H9 (cell line): ENCODE data around the gene HS2ST1. TPM values are rescaled to one million over a fixed set of nuclear protein-coding genes. Genes with fewer than 3 reads are reported as not detected.

Source experiments
- DNase-seq: peaks from one replicate; pipeline ENCODE4 v3.0.0-alpha.2; 2017
- H2AFZ ChIP-seq: one replicate; pipeline ENCODE4 v1.6.1; 2013; ENCODE audit warnings: mild to moderate bottlenecking, low read length, control low read depth, moderate library complexity
- H2AK5ac ChIP-seq: 2 replicates; pipeline ENCODE4 v1.6.1; 2013; ENCODE audit warnings: low read length, control low read depth, mixed read lengths; ENCODE audit not compliant: insufficient read length
- H2BK120ac ChIP-seq: one replicate; pipeline ENCODE4 v1.6.1; 2013; ENCODE audit warnings: low read depth, mild to moderate bottlenecking, low read length, control low read depth, inconsistent platforms; ENCODE audit not compliant: poor library complexity, severe bottlenecking
- H2BK12ac ChIP-seq: 2 replicates; pipeline ENCODE4 v1.6.1; 2013; ENCODE audit warnings: low read length, control low read depth, mixed read lengths, low read depth; ENCODE audit not compliant: insufficient read length
- H2BK15ac ChIP-seq: 2 replicates; pipeline ENCODE4 v1.6.1; 2013; ENCODE audit warnings: low read depth, low read length, control low read depth
- H2BK20ac ChIP-seq: one replicate; pipeline ENCODE4 v1.6.1; 2013; ENCODE audit warnings: low read depth, mild to moderate bottlenecking, low read length, control low read depth, inconsistent platforms; ENCODE audit not compliant: poor library complexity, severe bottlenecking
- H2BK5ac ChIP-seq: 2 replicates; pipeline ENCODE4 v1.6.1; 2013; ENCODE audit warnings: low read length, control low read depth, mixed read lengths; ENCODE audit not compliant: insufficient read length
- H3K14ac ChIP-seq: 2 replicates; pipeline ENCODE4 v1.6.1; 2013; ENCODE audit warnings: low read length, control low read depth; ENCODE audit not compliant: insufficient read depth
- H3K18ac ChIP-seq: 2 replicates; pipeline ENCODE4 v1.6.1; 2013; ENCODE audit warnings: low read depth, mild to moderate bottlenecking, mixed read lengths, low read length, control low read depth; ENCODE audit not compliant: insufficient read length
- H3K23ac ChIP-seq: 2 replicates; pipeline ENCODE4 v1.6.1; 2013; ENCODE audit warnings: low read length, control low read depth, mixed read lengths, low read depth; ENCODE audit not compliant: insufficient read length
- H3K23me2 ChIP-seq: 2 replicates; pipeline ENCODE4 v1.6.1; 2013; ENCODE audit warnings: low read depth, mild to moderate bottlenecking, mixed read lengths, low read length, control low read depth; ENCODE audit not compliant: insufficient read length, poor library complexity, severe bottlenecking
- H3K27ac ChIP-seq: 2 replicates; pipeline ENCODE4 v1.5.1; 2013; ENCODE audit warnings: low read length, control low read depth, mixed read lengths, low read depth; ENCODE audit not compliant: insufficient read length
- H3K27me3 ChIP-seq: 2 replicates; pipeline ENCODE4 v1.6.1; 2013; ENCODE audit warnings: low read length, control low read depth, inconsistent platforms; ENCODE audit not compliant: insufficient read depth
- H3K4ac ChIP-seq: 2 replicates; pipeline ENCODE4 v1.6.1; 2013; ENCODE audit warnings: low read depth, mild to moderate bottlenecking, control low read depth, inconsistent platforms, low read length, moderate library complexity
- H3K4me1 ChIP-seq: 2 replicates; pipeline ENCODE4 v1.6.1; 2013; ENCODE audit warnings: low read length, control low read depth, inconsistent platforms; ENCODE audit not compliant: insufficient read depth
- H3K4me2 ChIP-seq: 2 replicates; pipeline ENCODE4 v1.6.1; 2013; ENCODE audit warnings: low read length, control low read depth, mixed read lengths; ENCODE audit not compliant: insufficient read length, insufficient read depth
- H3K56ac ChIP-seq: 2 replicates; pipeline ENCODE4 v1.6.1; 2013; ENCODE audit warnings: low read depth, mild to moderate bottlenecking, mixed read lengths, low read length, control low read depth; ENCODE audit not compliant: insufficient read length
- H3K79me1 ChIP-seq: 2 replicates; pipeline ENCODE4 v1.6.1; 2013; ENCODE audit warnings: low read depth, mild to moderate bottlenecking, moderate library complexity, low read length, control low read depth, inconsistent platforms; ENCODE audit not compliant: insufficient read depth, poor library complexity, severe bottlenecking
- H3K79me2 ChIP-seq: 2 replicates; pipeline ENCODE4 v1.6.1; 2013; ENCODE audit warnings: low read length, control low read depth, inconsistent platforms; ENCODE audit not compliant: insufficient read depth
- H3K9ac ChIP-seq: 2 replicates; pipeline ENCODE4 v1.6.1; 2013; ENCODE audit warnings: low read length, control low read depth, mixed read lengths; ENCODE audit not compliant: insufficient read length; ENCODE audit errors: extremely low read depth
- H3K9me3 ChIP-seq: one replicate; pipeline ENCODE4 v1.6.1; 2013; ENCODE audit warnings: low read depth, low read length, inconsistent platforms; ENCODE audit not compliant: control insufficient read depth
- H3T11ph ChIP-seq: one replicate; pipeline ENCODE4 v1.6.1; 2013; ENCODE audit warnings: mild to moderate bottlenecking, low read length, control low read depth, inconsistent platforms
- H4K20me1 ChIP-seq: one replicate; pipeline ENCODE4 v1.6.1; 2013; ENCODE audit not compliant: control insufficient read depth, insufficient read length, insufficient read depth
- H4K5ac ChIP-seq: 2 replicates; pipeline ENCODE4 v1.6.1; 2013; ENCODE audit warnings: low read depth, mild to moderate bottlenecking, mixed read lengths, low read length, control low read depth; ENCODE audit not compliant: insufficient read length
- H4K8ac ChIP-seq: replicated peaks from 2 replicates; pipeline ENCODE4 v1.6.1; 2013; ENCODE audit warnings: low read length, control low read depth, mixed read lengths, low read depth; ENCODE audit not compliant: insufficient read length
- H4K91ac ChIP-seq: 2 replicates; pipeline ENCODE4 v1.6.1; 2013; ENCODE audit warnings: low read depth, mild to moderate bottlenecking, moderate library complexity, mixed read lengths, low read length, control low read depth; ENCODE audit not compliant: insufficient read length
- H3K27ac Mint-ChIP-seq, 3 experiments: 2 replicates in 2 of 3; 3 replicates in 1 of 3; pipeline ENCODE4 v1.8.0; 2020 to 2021; ENCODE audit warnings: mixed read lengths in 3 of 3, mild to moderate bottlenecking in 1 of 3, moderate library complexity in 1 of 3
- H3K27me3 Mint-ChIP-seq: 2 replicates; pipeline ENCODE4 v1.8.0; 2021; ENCODE audit warnings: low read depth, mild to moderate bottlenecking, moderate library complexity, mixed read lengths
- H3K36me3 Mint-ChIP-seq, 3 experiments: 2 replicates in 2 of 3; 3 replicates in 1 of 3; pipeline ENCODE4 v1.8.0; 2020 to 2021; ENCODE audit warnings: low read depth in 3 of 3, mixed read lengths in 3 of 3; ENCODE audit not compliant: insufficient read depth in 1 of 3
- H3K4me1 Mint-ChIP-seq, 2 experiments: 2 replicates each; pipeline ENCODE4 v1.8.0; 2020; ENCODE audit warnings: mixed read lengths in 2 of 2
- H3K4me3 Mint-ChIP-seq, 2 experiments: 2 replicates in 1 of 2; 3 replicates in 1 of 2; pipeline ENCODE4 v1.8.0; 2020 to 2021; ENCODE audit warnings: mild to moderate bottlenecking in 2 of 2, mixed read lengths in 2 of 2, moderate library complexity in 1 of 2
- H3K9me3 Mint-ChIP-seq, 2 experiments: 2 replicates in 1 of 2; 3 replicates in 1 of 2; pipeline ENCODE4 v1.8.0; 2020; ENCODE audit warnings: mild to moderate bottlenecking in 2 of 2, mixed read lengths in 2 of 2, moderate library complexity in 1 of 2
- WGBS: extraction: QIAGEN DNeasy Blood & Tissue Kit; methylation state at CpG from one replicate; pipeline ENCODE4 v1.1.7; 2013; ENCODE audit warnings: missing lambda C conversion rate, low lambda C conversion rate, mixed read lengths; ENCODE audit not compliant: insufficient read length; ENCODE audit errors: extremely low coverage; 5-methylcytosine and 5-hydroxymethylcytosine counted together
- total RNA-seq: library from RNA; stranded (reverse); gene quantifications from 2 replicates; pipeline ENCODE4 v1.2.1, GENCODE V29; 2021
- TF ChIP-seq, protein P1 (sequence below): fragments of 200-600 bp; sonication (generic); conservative IDR thresholded peaks from 3 replicates; pipeline ENCODE4 v1.8.0; 2021; ENCODE audit warnings: antibody characterized with exemption, mild to moderate bottlenecking

HS2ST1 gene
- total RNA-seq, 1 experiment from 2014 or later: 20.1 TPM

DNA sequence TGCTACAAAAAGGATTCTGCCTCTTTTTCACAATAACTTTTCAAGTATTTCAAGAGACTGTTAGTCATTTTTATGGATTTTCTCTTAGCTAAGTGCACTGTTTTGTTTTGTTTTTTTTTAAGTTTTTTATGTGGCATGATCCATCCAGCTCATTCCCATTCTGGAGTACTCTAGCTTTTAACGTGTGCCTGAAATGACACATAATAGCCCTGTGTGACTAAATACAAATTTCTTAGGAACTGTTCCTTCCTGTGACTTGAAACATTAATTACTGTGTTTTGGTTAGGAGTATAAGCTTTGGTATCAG, 143.9 kb downstream of the HS2ST1 start:
- Mint-ChIP-seq H3K27ac (no peak overlapping the region), H3K27me3 (no peaks in the 10 kb centered on the region), H3K4me3 (no peak overlapping the region), H3K36me3 (peaks cover 5 to 16% (median 6%) of the 10 kb centered on the region in 3 experiments; a peak in 6 of 7 replicates), H3K9me3 (peaks cover 5 to 8% of the 10 kb centered on the region in 2 experiments; a peak in 4 of 5 replicates), H3K4me1 (no peaks in the 10 kb centered on the region)
- H2BK120ac ChIP-seq: no peak overlapping the region
- no peak overlapping the region for H3K9ac ChIP-seq
- no peak overlapping the region for H4K91ac ChIP-seq
- H2AK5ac ChIP-seq: no peak overlapping the region
- H3K18ac ChIP-seq: no peak overlapping the region
- no peaks in the 10 kb centered on the region for H3K79me1 ChIP-seq
- no peaks in the 10 kb centered on the region for H3K4me1 ChIP-seq
- no peaks in the 10 kb centered on the region; the same call in 1 of the 2 replicates for H3K27me3 ChIP-seq
- TF ChIP-seq, protein P1, sequence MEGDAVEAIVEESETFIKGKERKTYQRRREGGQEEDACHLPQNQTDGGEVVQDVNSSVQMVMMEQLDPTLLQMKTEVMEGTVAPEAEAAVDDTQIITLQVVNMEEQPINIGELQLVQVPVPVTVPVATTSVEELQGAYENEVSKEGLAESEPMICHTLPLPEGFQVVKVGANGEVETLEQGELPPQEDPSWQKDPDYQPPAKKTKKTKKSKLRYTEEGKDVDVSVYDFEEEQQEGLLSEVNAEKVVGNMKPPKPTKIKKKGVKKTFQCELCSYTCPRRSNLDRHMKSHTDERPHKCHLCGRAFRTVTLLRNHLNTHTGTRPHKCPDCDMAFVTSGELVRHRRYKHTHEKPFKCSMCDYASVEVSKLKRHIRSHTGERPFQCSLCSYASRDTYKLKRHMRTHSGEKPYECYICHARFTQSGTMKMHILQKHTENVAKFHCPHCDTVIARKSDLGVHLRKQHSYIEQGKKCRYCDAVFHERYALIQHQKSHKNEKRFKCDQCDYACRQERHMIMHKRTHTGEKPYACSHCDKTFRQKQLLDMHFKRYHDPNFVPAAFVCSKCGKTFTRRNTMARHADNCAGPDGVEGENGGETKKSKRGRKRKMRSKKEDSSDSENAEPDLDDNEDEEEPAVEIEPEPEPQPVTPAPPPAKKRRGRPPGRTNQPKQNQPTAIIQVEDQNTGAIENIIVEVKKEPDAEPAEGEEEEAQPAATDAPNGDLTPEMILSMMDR: no peak
- no peaks in the 10 kb centered on the region for H4K20me1 ChIP-seq
- H3K4ac ChIP-seq: no peak overlapping the region
- no peak overlapping the region for H3T11ph ChIP-seq
- no peak overlapping the region for H2BK12ac ChIP-seq
- no peaks in the 10 kb centered on the region; the same call in 1 of the 2 replicates for H3K79me2 ChIP-seq
- no CpG with 5 or more reads among the region's 1 CpG for WGBS
- no peak for DNase-seq
- H3K23me2 ChIP-seq: no peaks in the 10 kb centered on the region
- no peak overlapping the region for H2BK5ac ChIP-seq
- no peak overlapping the region for H3K23ac ChIP-seq
- H3K4me2 ChIP-seq: no peak overlapping the region
- no peak overlapping the region for H4K5ac ChIP-seq
- H4K8ac ChIP-seq: no peak overlapping the region
- no peak overlapping the region for H2BK20ac ChIP-seq
- H2BK15ac ChIP-seq: no peak overlapping the region
- no peak overlapping the region for H2AFZ ChIP-seq
- H3K27ac ChIP-seq: no peak overlapping the region
- no peak overlapping the region for H3K14ac ChIP-seq
- no peaks in the 10 kb centered on the region for H3K9me3 ChIP-seq
- no peak overlapping the region for H3K56ac ChIP-seq
